Limb (tissue), 2 donors: ENCODE data around the gene GNB4.

Source experiments
- DNase-seq, 2 donors: peaks; one replicate each; pipeline ENCODE4 v3.0.0-alpha.2; 2016; ENCODE audit errors: extremely low spot score in 2 of 2

Gene GNB4

DNA sequence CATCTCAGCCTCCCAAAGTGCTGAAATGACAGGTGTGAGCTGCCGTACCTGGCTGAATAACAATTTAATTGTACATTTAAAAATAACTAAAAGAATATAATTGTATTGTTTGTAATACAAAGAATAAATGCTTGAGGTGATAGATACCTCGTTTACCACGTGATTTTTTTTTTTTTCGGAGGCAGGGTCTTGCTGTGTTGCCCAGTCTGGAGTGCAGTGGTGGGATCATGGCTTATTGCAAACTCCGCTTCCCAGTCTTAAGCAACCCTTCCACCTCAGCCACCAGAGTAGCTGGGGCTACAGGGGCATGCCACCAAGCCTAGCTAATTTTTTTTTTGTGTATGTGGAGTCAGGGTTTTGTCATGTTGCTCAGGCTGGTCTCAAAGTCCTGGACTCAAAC is 87.9 kb downstream of the GNB4 start:
- DNase-seq: no peak

DNA sequence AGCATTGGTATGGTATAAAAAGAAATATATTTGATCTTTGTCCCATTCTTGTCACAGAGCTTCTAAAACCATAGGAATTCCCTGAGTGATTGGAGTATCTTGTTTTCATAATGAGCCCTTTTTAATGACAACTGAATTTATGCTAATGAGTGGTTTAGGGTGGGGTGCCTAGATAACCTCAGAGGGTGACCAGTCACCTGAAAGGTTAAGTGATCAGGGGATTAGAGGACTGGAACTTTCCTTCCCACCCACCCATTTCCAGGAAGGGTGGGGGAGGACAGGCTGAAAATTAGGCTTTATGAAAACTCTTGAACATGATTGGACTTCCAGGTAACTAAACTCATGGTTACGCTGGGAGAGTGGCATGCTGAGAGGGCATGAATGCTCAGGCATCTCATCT is 95.3 kb downstream of the GNB4 start:
- no peak for DNase-seq

DNA sequence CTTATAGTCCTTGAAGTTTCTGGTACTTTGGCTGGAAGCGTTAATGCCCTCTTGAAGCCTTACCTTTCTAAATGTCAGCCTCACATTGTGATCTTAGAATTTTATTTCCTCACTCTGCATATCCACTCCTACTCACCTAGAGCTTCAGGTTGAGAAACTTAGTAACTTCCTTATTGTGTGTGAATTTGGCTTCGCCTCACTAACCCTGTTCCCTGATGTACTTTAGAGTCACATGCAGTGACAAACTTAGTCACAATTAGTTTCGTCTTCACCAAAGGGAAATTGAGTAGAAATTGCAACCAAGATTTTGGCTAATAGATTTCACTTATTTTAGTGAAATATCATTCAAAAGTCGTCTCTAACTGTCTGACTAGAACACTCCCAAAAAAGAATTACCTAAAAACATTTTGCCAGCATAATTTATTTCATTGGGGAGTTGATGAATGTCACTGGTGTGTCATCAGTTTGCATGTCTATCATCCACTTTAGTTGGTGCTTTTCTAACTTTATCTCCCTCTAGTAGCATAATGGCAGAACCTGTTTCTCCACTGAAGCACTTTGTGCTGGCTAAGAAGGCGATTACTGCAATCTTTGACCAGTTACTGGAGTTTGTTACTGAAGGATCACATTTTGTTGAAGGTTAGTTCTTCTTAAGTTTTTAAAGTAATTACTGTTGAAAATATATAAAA is 102.8 kb downstream of the GNB4 start:
- no peak for DNase-seq

- DNase-seq: peak; percentile 93 to 98
Observed at GRCh38 chr3:179347345-179348194, 103.7 kb downstream of the GNB4 start, which contains the start of gene MFN1. TSS of gene MFN1 (plus strand) at chr3:179347709. CDS start at chr3:179348852, 1,143 bp downstream.
